HG02943 (cell line): ENCODE data around the gene SCN10A.

Experiments used
- ATAC-seq: cut with Tn5 transposase; IDR thresholded peaks from one replicate; pipeline ENCODE4 v1.9.1; 2021; ENCODE audit warnings: mild to moderate bottlenecking, low read depth, moderate library complexity; ENCODE audit not compliant: unreplicated experiment

SCN10A gene

DNA sequence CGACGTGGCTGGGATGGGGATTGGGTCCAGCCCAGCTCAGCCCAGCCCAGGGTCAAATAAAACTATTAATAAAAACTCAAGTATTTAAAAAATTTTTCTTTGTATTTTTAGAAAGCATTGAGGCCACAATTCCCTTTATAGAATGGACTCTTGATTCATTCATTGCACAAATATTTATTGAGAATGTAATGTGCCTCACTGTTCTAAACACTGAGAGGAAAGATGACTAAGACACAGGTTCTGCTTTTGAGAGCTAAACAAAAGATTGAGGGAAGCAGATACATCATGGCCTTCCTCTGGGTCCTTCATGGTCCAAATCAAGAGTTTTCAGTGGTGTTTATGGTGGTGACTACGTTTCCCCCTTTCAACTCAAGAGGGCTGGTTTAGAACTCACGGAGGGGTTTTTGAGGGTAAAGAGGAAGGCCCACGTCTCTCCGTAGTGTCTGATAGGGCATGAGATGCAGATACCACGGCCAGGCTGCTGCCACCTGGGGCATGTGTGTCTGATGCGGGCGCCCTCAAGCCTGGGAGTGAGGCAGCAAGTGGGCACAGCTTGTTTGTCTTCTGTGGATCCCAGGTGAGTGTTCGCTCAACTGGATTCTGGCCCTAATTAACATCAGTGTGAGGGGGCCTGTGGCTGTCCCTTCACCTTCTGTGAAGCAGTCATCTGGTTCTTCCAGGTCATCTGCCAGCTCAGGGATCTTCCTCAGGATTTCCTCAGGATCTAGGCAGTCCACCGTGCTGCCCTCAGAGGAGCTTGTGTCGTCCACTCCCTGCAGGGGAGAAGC lies 93.0 kb downstream of the SCN10A start:
- ATAC-seq: no peak

DNA sequence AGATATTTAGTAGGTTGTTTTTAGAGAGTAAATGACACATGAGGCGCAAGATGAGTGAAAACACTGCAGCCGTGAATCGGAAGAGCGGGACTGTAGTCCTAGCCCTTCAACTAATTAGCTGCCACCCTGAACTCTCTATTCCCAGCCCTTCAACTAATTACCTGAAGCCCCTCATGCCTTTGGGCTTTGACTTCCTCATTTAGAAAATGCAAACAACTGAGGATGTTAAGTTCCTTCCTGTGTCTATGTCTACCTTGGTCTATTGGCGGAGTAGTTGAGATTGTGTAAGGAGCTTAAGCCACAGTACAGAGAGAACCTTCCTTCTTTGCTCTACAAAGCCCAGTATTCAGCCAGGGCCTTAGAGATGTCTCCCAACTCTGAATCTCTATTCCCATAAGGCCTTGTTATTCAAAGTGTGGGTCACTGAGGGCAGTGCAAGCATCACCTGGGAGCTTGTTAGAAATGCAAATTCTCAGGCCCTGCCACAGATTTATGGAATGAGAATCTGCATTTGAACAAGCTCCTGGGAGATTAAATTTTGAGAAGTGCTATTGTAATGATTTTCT lies 94.7 kb downstream of the SCN10A start:
- no peak for ATAC-seq

DNA sequence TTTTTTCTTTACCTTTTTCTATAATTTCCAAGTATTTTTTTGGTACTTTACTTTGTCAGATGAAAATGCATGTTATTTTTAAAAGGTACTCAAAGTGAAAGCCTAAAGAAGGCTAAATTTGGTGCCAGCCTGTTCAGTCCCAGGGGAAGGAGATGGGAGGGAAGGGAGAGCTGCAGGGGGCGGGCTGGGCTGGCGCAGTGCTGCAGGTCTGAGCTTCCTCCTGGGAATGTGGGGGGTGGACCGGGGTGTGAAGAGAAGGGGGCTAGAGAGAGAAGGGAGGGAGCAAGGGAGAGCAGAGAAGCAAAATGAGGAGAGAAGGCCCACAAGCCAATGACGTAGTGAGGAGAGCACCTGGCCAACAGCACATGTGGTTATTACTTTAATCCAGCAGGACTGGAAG lies 95.6 kb downstream of the SCN10A start:
- no peak for ATAC-seq

DNA sequence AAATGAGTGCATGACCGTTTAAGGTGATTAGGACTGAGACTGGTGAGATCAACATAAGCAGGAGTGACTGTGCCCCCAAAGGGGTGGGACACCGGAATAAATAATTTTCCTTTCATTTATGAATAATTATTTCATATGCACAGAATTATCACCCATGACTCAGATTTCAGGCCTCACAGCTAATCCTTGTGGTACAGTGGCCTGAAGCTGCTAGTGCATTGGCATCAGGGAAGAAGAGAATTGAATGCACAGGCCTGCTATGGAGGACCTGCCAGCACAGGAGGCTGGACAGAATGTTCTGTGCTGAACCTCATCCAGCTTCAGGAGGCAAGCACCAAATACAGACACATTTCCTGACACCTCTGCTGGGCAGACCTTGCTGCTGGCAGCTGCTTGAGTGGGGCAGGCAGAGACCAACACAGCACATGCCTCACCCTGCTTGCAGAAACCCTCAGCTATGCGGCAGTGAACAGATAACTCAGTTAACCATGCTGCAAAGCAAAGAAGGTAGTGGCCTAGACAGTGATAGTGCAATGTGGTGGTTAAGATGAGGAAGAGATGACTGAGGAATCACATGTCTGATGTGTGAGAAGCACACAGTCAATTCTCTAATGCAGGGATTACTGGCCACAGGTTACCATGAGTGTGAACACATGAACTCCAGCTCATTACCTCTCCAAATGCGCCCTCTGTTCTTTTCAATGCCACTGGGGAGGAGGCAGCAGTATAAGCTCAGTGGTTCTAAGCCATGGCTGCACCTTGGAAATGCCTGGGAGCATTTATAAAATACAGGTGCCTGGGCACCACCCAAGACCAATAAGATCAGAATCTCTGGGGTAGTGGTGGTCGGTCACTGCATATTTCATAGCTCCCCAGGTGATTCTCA lies 98.4 kb downstream of the SCN10A start:
- ATAC-seq: no peak

DNA sequence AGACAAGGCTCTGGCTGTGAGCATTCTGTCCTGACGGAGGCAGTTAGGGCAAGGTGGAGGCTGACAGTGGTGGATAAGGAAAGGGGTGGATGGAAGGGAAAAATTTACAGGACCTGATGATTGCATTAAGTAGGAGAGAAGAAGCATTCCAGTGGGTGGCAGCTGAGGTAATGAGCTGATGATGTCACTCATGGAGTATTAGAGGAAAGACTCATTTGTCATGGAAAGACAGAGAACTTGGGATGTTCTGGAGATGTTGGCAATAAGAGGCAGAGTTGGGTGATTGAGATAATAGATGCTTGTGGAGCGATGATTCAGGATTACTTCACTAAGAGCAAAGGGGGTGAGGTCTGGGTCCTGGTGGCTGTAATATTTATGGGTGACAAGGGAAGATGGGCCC lies 102.9 kb downstream of the SCN10A start:
- ATAC-seq: no peak

DNA sequence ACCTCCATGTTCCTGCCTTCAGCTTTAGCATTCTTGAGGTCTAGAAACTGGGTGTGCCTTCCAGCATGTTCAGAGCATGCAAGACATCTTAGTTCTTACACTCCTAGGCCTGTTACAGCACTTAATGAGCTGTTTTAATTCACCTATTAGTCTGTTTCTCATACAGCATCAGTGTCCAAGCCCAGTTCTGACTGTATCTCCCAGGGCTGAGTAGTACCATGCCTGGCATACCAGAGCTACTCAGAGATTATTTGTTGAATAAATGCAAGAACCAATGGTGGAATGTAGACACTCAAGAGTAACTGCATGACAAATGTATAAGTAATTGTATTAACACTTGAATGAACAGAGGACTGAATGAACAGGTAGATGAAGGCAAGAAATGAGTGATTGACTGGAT lies 104.7 kb downstream of the SCN10A start:
- ATAC-seq: no peak

DNA sequence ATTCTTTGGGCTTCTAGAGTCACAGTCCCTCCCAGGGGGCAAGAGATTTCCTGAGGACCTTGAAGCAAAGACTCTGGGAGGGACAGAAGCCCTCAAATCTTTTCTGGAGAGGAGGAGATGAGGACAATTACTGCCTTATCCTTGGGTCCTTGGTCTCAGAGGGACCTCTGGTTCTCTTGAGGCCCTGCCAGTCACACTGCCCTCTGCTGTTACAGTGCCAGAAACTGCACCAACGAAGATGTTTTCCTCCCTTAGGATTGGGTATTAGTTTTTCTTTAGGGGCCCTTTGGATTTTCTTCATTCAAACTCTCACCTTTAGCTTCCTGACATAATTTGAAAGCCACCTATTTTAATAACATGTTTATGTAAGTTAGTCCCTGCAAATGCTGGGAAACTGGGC lies 108.3 kb downstream of the SCN10A start:
- no peak for ATAC-seq

DNA sequence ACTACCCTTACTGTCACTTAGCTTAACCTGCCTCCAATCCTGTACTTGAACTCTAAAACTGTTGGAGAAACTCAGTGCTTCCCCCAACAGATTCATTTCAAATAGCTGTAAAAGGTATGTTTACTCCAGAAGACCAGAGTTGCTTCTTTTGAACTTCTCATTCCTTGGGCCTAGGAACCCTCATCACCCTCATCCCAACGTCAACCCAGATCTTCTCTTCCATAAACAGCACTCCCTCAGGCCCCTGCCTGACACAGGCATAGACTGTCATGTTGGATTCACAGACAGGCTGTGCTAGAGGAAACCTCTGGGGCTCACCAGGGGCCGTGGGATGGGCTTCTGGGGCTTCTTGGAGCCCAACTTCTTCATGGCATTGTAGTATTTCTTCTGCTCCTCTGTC lies 109.1 kb downstream of the SCN10A start:
- no peak for ATAC-seq

DNA sequence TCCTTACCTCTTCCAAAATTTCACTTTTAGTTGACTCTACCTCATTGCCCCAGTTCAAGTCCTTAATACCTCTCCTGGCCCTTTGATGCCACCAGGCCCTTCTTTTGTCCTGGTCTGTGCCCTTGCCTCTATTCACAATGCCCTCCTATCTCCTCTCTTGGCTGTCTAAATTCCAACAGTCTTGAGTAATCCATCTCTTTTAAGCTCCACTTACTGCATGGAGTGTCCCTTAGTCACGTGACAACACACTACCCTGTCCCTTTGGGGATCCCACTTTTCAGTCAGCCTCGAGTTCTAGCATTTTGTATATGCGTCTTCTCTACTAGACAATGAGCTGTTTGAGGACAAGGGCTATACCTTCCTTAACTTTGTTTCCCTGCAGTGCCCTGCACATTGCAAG lies 113.8 kb downstream of the SCN10A start:
- ATAC-seq: no peak

DNA sequence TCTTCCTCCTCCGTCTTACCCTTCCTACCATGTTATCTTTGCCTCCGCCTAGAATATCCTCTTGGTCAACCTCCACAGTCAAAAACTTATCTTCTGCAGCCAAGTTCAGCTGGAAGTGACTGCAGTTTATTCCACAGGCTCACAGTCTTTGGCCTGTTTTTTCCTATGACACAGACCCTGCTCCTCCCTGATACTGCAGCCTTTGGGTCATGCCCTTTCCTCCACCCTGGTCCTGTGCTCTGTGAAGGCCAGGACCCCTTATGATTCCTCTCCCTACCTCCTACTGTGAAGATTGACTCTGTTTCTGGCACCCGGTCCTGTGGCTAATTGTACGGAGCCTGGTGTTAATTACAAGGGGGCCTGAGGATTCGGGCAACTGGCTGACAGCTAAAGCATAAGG lies 117.3 kb downstream of the SCN10A start:
- no peak for ATAC-seq

DNA sequence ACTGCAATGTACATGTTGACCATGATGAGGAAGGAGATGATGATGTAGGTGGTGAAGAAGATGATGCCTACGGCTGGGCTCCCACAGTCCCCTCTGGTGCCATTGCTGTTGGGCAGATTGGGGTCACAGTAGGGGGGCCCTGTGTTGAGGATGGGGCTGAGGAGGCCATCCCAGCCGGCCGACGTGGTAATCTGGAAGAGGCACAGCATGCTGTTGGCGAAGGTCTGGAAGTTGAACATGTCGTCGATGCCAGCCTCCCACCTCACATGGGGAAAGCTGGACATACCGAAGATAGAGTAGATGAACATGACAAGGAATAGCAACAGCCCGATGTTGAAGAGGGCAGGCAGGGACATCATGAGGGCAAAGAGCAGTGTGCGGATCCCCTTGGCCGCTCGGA lies 118.0 kb downstream of the SCN10A start:
- ATAC-seq: no peak

DNA sequence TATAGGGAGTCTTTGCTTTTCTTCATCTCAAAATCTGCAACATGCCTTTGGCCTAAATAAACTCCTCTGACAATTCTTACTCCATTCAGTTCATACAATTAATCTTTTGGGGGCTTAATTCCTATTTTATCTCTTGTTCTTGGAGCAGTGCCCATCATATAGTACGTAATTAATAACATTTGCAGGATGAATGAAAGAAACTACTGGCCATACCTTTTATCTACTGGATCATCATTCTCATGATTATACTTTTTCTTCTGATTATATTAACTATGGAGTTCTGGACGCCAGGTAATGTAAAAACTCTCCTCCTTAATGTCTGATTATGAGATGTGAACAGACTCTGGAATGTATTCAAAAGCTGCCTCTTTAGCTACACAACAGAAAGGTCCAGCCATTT lies 120.0 kb downstream of the SCN10A start:
- ATAC-seq: no peak

DNA sequence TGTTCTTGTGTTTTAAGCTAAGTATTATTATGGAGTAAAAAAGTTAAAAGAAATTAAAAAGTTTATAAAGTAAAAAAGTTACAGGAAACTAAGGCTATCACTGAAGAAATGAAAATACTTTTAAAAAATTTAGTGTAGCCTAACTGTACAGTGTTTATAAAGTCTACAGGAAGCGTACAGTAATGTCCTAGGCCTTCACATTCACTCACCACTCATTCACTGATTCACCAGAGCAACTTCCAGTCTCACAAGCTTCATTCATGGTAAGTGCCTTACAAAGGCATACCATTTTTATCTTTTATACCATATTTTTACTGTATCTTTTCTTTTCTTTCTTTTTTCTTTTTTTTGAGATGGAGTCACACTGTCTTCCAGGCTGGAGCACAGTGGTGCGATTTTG lies 125.8 kb downstream of the SCN10A start:
- no peak for ATAC-seq

DNA sequence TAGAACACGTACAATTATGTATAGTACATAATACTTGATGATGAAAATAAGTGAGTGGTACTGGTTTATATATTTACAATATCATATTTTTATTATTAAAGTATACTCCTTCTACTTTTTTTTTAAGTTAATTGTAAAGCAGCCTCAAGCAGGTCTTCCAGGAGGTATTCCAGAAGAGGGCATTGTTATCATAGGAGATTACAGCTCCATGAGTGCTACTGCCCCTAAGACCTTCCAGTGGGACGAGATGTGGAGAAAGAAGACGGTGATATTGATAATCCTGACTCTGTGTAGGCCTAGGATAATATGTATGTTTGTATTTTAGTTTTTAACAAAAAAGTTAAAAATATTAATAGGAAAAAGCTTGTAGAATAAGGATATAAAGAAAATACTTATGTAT lies 126.2 kb downstream of the SCN10A start:
- ATAC-seq: no peak

DNA sequence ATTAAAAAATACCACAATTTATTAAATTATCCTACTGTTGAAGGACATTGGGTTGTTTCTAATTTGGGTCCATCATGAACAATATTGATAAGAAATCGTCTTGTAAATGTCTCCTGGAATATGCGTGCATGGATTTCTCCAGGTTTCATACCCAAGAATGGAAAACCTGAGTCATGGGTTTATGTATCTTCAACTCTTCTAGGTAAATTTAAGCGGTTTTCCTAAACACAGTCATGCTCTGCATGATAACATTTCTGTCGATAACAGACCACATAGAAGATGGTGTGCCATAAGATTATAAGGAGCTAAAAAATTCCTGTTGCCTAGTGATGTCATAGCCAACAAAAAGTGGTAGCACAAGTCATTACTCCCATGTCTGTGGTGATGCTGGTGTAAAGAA lies 126.7 kb downstream of the SCN10A start:
- ATAC-seq: no peak

DNA sequence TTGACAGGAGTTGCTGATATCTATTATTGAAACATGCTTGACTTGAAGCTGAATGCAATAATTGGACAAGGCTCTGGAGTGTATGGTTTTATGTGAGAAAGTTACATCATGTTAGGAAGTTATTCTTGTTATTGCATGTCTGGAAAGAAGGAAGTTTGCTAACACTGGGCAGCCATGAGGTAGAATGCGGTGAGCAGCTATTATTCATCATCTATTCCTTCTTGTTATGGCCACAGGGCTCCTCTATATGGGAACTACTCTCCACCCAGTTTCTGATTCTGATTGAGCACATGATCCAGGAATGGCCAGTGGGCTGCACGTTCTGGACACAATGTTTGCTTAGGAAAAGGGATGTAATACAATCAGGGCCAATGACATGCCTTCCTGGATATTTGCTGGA lies 128.7 kb downstream of the SCN10A start:
- ATAC-seq: no peak

DNA sequence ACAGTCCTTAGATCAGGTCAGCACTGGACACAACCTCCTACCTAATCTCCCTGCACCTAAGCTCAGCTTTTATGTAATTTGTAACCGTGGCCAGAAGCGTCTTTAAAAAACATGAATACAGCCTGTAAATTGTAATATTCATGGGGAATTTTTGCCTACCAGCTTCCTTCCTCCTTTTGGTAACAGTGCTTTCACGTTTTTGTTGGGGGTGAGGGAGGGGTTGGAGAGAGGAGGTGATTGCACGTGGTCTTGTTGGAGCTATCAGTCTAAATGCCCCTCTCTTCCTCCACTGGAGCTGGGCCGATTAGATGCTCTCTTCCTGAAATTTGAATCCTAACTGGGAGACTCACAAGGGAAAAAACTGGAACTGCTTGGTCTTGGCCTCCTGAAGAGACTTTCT lies 131.5 kb downstream of the SCN10A start:
- ATAC-seq: no peak

DNA sequence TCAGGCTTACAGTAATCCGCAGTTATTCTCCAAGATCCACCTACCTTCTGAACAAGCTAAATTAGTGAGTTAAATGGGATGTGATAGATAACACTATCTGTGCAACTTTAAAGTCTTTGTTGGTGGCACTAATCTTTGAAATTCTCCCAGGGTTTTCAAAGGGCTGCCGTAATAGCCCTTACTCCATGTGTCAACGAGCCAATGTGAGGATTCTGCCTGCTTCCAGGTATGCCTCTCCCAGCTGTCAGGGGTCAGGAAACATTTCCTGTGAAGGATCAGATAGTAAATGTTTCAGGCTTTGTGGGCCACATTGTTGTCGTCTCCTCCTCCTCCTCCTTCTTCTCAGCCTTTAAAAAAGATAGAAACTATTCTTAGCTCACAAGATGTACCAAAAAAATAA lies 146.3 kb downstream of the SCN10A start:
- ATAC-seq: no peak

DNA sequence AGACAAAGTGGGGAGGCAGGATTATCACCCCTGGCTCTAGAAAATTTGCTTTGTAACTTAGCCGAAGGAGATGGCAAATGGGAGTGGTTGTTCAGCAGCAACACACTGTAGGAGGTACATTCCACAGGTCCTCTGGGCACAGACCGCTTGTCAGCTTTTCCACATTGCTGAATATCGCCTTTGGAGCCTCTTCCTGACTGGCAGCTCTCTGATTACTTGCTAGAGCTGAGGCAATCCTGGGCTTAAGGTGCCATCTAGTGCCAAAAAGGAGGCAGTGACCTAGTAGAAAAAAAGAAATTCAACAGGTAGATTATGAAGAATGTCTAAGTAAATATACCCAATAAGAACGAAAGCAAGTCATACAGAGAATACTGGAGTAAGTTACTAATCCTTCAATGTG lies 153.5 kb downstream of the SCN10A start:
- ATAC-seq: no peak

DNA sequence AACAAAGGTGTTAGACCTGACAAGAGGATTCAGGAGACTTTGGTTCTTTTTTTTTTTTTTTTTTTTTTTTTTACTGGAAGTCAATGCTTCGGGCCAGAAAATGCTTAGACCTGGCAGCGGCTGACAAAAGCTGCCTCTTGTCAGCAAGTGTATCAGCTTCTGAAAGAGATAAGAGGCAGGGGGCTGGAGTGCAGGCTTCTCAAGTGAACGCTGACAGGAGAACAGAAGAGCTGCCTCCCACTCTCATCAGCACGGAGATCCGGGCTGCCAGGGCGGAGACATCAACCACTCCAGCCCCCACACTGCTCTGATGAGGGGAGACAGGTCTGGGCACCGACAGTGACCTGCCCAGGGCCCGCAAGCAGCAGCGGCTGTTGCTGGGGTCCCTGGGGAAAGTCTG lies 157.2 kb downstream of the SCN10A start:
- ATAC-seq: no peak

DNA sequence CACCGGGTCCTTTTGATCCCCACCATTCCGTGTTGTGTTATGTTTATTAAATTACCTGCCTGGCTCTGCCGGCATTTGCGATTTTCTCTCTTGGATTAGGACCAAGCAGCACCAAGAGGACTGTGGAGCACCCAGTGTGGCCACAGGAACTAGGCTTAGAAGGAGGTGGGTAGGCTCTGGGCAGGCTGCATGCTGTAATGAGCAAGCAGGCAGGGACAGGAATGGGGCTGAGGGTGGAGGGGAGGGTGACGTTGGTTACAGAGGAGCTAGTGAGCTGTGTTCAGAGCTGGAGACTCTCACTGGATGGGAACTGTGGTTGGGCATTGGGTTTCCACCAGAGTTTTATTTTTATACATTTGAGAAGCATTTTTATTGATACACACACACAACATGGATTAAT lies 158.6 kb downstream of the SCN10A start:
- no peak for ATAC-seq
